HG02763 (cell line): ENCODE data around the gene SLC17A2.
"Not testable (repeated sequence)": the region's sequence is repeated elsewhere in the genome, so short reads cannot be mapped to it uniquely, and the experiment has no call there.

Experiments
- ATAC-seq: cut with Tn5 transposase; IDR thresholded peaks from one replicate; pipeline ENCODE4 v1.9.1; 2021; ENCODE audit warnings: mild to moderate bottlenecking, moderate library complexity; ENCODE audit not compliant: unreplicated experiment

Gene SLC17A2

GRCh38 chr6:25952535-25952934 lies 22.0 kb upstream of the SLC17A2 start:
- ATAC-seq = no peak

DNA sequence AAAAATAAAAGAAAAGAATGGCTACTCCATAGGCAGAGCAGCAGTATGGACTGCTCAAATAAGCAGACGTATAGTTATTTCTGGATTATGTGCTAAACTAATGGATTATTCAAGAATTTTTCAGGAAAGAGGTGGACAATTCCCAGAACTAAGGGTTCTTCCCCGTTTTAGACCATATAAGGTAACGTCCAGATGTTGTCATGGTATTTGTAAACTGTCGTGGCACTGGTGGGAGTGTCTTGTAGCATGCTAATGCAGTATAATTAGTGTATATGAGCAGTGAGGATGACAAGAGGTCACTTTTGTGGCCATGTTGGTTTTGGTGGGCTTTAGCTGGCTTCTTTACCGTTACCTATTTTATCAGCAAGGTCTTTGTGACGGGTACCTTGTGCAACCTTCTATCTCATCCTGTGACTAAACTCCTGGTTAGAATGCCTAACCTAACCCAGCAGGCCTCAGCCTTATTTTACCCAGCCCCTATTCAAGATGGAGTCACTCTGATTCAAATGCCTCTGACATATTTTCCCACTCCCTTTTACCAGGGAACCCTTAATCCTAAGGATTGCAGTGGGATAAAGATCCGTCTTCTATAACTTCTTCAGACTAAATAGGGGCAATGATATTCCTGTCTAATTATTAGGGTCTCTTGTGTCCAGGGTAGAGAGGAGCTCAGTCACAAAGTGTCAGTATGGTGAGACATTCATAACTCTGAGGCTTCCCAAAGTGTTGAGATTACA lies 21.0 kb upstream of the SLC17A2 start:
- ATAC-seq = no peak

DNA sequence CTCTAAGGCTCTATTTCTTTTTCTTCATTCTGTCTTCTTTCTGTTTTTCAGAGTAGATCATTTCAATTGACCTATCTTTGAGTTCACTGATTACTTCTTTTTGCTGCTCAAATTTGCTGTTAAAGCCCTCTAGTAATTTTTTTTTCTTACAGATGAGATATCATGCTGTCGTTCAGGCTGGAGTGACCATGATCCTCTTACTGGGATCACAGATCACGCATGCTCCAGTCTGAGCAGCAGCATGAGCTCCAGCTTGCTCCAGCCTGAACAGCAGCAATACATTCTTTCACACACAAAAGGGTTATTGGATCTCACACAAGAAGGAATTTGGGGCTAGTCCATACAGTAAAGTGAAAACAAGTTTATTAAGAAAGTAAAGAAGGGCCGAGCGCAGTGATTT lies 19.8 kb upstream of the SLC17A2 start:
- ATAC-seq = no peak

GRCh38 chr6:25949695-25950094 lies 19.2 kb upstream of the SLC17A2 start:
- no peak for ATAC-seq

DNA sequence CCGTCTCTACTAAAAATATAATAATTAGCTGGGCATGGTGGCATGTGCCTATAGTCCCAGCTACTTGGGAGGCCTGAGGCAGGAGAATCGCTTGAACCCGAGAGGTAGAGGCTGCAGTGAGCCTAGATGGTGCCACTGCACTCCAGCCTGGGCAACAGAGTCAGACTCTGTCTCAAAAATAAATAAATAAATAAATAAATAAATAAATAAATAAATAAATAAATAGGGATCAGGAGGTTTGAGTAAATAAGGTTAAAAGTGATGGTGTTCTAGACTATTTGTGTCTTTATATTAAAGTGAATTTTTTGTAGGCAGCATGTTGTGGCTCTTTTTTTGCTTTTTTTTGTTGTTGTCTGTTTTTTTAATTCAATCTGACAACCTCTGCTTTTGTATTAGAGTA lies 17.0 kb upstream of the SLC17A2 start:
- ATAC-seq = not testable (repeated sequence)

GRCh38 chr6:25946631-25947030 lies 16.1 kb upstream of the SLC17A2 start:
- no peak for ATAC-seq

DNA sequence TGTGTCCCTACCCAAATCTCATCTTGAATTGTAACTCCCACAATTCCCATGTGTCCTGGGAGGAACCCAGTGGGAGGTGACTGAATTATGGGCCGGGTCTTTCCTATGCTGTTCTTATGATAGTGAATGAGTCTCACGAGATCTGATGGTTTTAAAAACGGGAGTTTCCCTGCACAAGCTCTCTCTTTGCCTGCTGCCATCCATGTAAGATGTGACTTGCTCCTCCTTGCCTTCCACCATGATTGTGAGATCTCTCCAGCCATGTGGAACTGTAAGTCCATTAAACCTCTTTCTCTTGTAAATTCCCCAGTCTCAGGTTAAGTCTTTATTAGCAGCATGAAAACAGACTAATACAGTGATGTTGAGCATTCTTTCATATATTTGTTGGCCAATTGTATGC lies 15.2 kb upstream of the SLC17A2 start:
- not testable (repeated sequence) for ATAC-seq

- peak; percentile 80 for ATAC-seq
These were observed 14.4 kb upstream of the SLC17A2 start for GRCh38 chr6:25944688-25945574.

DNA sequence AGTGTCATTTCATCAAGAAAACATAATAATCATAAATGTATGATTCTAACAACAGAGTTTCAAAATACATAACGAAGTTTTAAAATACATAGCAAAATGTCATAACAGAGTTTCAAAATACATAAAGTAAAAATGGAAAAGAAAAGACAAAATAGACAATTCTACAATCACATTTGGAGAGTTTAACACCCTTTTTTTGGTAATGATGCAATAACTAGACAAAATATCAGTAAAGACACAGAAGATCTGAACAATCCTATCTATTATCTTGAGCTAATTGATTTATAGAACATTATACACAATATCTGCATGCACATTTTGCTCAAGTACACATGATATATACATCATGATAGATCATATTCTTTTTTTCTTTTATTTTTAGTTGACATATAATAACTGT lies 13.4 kb upstream of the SLC17A2 start:
- no peak for ATAC-seq

- no peak for ATAC-seq
These were observed 12.2 kb upstream of the SLC17A2 start for GRCh38 chr6:25942561-25943147.

GRCh38 chr6:25939593-25939992 lies 9.1 kb upstream of the SLC17A2 start:
- no peak for ATAC-seq

GRCh38 chr6:25935953-25936352 lies 5.5 kb upstream of the SLC17A2 start:
- no peak for ATAC-seq

DNA sequence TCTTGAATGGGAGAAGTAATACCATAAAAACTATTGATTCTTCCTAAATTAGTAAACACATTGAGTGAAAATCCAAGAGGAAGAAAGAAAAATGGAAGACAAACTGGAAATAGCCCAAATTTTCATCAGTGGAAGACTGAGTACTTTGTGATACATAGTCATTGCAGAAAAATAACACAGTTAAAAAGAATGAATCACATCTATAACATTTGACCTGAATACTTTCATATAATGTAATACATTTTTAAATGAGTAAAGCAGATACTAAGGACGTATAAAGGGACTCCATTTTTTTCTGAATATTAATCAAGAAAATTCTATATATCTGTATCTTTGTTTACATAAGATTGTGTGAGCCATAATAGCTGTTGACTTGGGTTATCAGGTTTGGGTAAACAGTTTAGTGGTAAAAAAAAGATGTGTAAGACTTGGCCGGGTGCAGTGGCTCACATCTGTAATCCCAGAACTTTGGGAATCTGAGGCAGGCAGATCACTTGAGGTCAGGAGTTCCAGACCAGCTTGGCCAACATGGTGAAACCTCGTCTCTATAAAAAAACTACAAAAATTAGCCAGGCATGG lies 4.3 kb upstream of the SLC17A2 start:
- no peak for ATAC-seq

- ATAC-seq = no peak
These were observed 3.7 kb upstream of the SLC17A2 start for GRCh38 chr6:25934156-25934555.

- ATAC-seq = no peak
These were observed 869 bp upstream of the SLC17A2 start for GRCh38 chr6:25931411-25931709.

- ATAC-seq = not testable (repeated sequence)
These were observed 706 bp downstream of the SLC17A2 start for GRCh38 chr6:25929785-25930184.

DNA sequence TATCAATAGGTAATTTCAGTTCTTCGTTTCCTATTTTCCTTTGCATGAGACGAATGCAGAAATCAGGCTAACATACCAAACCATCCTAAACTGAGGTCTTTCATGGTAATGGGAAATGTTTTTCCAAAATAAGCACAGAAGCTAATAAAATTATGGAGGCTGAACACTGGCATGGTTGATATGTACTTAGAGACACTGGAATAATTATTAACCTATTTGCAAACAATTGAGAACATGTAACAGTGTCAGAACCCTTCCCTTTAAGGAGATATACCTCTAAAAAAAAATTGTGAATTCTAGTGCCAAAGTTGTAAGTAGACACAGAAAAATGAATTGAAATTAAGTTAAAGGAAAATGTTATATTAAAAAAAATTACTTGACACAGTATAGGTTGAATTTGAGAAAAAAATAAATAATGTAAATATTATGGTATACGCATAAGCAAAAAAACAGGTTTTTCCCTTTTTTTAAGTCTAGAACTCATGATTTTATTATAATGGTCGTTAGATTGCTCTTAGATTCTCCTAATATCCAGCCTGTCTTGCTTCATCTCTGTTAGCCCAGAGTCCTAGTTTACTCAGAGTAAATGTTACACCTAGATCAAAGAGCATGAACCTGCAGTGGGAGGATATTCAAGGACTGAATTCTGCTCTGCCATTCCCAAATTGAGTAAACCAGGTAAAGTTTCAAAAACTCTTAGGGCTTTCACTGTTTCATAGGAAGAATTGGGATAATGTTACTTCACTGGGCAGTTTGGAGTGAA lies 1.7 kb downstream of the SLC17A2 start:
- ATAC-seq = no peak

DNA sequence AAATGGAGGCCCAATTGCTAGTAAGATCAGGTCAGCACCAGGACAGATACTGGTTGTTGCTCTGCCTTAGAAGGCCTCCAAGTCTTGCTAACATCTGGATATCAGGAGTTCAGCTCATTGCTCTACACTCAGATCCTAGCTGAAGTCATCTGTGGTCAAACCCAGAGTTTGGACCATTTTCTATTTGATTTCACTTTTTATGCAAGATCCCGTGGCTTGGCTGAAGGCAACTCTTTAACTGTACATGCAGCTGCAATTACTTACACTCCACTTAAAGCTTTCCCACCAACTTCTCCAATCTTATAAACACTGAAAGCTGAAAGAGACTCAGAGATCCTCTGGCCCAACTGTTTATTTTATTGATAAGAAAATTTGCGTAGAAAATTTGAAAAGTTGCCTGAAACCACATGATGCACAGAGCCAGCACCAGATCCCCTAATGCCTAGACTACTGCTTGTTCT lies 2.7 kb downstream of the SLC17A2 start:
- ATAC-seq = no peak

GRCh38 chr6:25927178-25927577 lies 3.3 kb downstream of the SLC17A2 start:
- no peak for ATAC-seq

DNA sequence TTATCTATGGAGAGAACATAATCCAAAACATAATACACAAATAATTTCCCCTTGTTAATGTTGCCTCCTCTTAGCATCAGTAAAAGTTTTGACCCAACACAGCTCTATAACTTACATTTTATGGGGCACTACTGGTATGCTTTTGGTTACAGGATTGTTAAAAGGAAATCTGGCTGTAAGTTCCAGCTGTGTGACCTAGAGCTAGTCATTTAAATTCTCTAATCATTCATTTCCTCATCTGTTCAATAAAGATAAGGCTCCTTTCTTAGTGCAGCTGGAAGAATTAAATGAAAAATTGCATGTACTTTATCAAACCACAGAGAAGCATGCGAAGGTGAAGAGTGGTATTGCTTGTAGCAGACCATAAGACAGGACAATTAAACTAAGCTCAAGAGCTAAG lies 4.6 kb downstream of the SLC17A2 start:
- no peak for ATAC-seq

- ATAC-seq = no peak
These were observed 8.2 kb downstream of the SLC17A2 start for GRCh38 chr6:25922301-25922700.
